T-cell (primary cell): ENCODE measurements around the gene TEAD3. TPM values are rescaled to one million over a fixed set of nuclear protein-coding genes. Genes with fewer than 3 reads are reported as not detected.
A peak's percentile ranks its signal among the peaks of the same experiment; 100 is the strongest.

ENCODE experiments used
- ATAC-seq, 4 experiments: fragments of 200-7000 bp in 3 of 4; fragments of 150-1000 bp in 1 of 4; cut with Tn5 transposase; replicated peaks in 1 of 4; 1 replicate in 3 of 4; 2 replicates in 1 of 4; pipeline ENCODE4 v1.10.0; 2021; ENCODE audit warnings: moderate library complexity in 3 of 4, mild to moderate bottlenecking in 2 of 4, moderate number of reproducible peaks in 1 of 4
- CTCF ChIA-PET, 2 donors: fragments of 300-600 bp; sonication (Branson Sonifier 250); formaldehyde crosslinking; loops; one replicate each; lab custom pipeline; 2022; ENCODE audit warnings: antibody characterized with exemption in 2 of 2; lab: Charles Lee
- POLR2A ChIA-PET, 2 donors: fragments of 300-600 bp; sonication (Branson Sonifier 250); formaldehyde crosslinking; loops; one replicate each; lab custom pipeline; 2022; ENCODE audit warnings: antibody characterized with exemption in 2 of 2; lab: Charles Lee
- DNase-seq, 35 experiments: peaks; one replicate each; pipeline versions ENCODE4 v3.0.0 to v3.0.0-alpha.2; 2013 to 2023
- H3K27ac ChIP-seq: one replicate; pipeline ENCODE4 v1.5.1; 2013; ENCODE audit warnings: low read length
- H3K27me3 ChIP-seq, 2 experiments: replicated peaks in 1 of 2; 1 replicate in 1 of 2; 2 replicates in 1 of 2; pipeline versions ENCODE4 v1.6.1 to v1.7.0; 2013; ENCODE audit warnings: low read length in 1 of 2, mixed read lengths in 1 of 2; ENCODE audit not compliant: control insufficient read depth in 2 of 2, insufficient read depth in 2 of 2; ENCODE audit errors: extremely low read depth in 1 of 2
- H3K36me3 ChIP-seq, 2 donors: 1 replicate in 1 of 2; 2 replicates in 1 of 2; pipeline versions ENCODE4 v1.6.1 to v1.7.0; 2013; ENCODE audit warnings: low read length in 1 of 2; ENCODE audit not compliant: control insufficient read depth in 2 of 2, insufficient read depth in 1 of 2; ENCODE audit errors: extremely low read depth in 1 of 2
- H3K4me1 ChIP-seq, 2 experiments: 1 replicate in 1 of 2; 2 replicates in 1 of 2; pipeline versions ENCODE4 v1.6.1 to v1.7.0; 2013; ENCODE audit warnings: low read length in 2 of 2, mixed read lengths in 1 of 2; ENCODE audit not compliant: insufficient read depth in 2 of 2, control insufficient read depth in 1 of 2; ENCODE audit errors: extremely low read depth in 1 of 2
- H3K4me3 ChIP-seq, 2 donors: 1 replicate in 1 of 2; 2 replicates in 1 of 2; pipeline versions ENCODE4 v1.5.1 to v1.7.0; 2013; ENCODE audit warnings: mild to moderate bottlenecking in 2 of 2, low read length in 1 of 2, moderate library complexity in 1 of 2; ENCODE audit not compliant: control insufficient read depth in 1 of 2; ENCODE audit errors: extremely low read depth in 1 of 2
- H3K9me3 ChIP-seq: 2 replicates; pipeline ENCODE4 v1.7.0; 2013
- H3K27ac Mint-ChIP-seq, 2 donors: one replicate each; pipeline ENCODE4 v1.8.0; 2020 to 2021; ENCODE audit warnings: mild to moderate bottlenecking in 2 of 2, mixed read lengths in 2 of 2
- H3K27me3 Mint-ChIP-seq, 2 donors: one replicate each; pipeline ENCODE4 v1.8.0; 2021 to 2022; ENCODE audit warnings: mixed read lengths in 2 of 2
- H3K36me3 Mint-ChIP-seq: one replicate; pipeline ENCODE4 v1.8.0; 2021; ENCODE audit warnings: mixed read lengths
- H3K4me1 Mint-ChIP-seq, 3 donors: one replicate each; pipeline ENCODE4 v1.8.0; 2020 to 2022; ENCODE audit warnings: mixed read lengths in 3 of 3, mild to moderate bottlenecking in 1 of 3
- H3K4me3 Mint-ChIP-seq, 3 donors: one replicate each; pipeline ENCODE4 v1.8.0; 2020 to 2022; ENCODE audit warnings: mild to moderate bottlenecking in 3 of 3, mixed read lengths in 3 of 3, moderate library complexity in 3 of 3
- H3K9me3 Mint-ChIP-seq, 3 donors: one replicate each; pipeline ENCODE4 v1.8.0; 2020 to 2022; ENCODE audit warnings: mixed read lengths in 3 of 3
- WGBS: methylation state at CpG from one replicate; pipeline ENCODE4 v1.1.5; 2013; ENCODE audit warnings: missing lambda C conversion rate; ENCODE audit not compliant: insufficient coverage; 5-methylcytosine and 5-hydroxymethylcytosine counted together
- total RNA-seq, 35 experiments: library from RNA in 6 of 35; stranded (reverse) in 6 of 35; fragments of 120-200 nt in 1 of 35; gene quantifications; one replicate each; pipeline versions ENCODE4 v1.2.1 to v1.2.4 and lab custom pipeline; 2013 to 2026

Gene TEAD3
- total RNA-seq, 5 donors from 2014 or later (not counting 1 experiment from before 2014, with no cell fraction given) = 0.26 to 0.53 (median 0.41) TPM; not detected in 2

GRCh38 chr6:35497571-35498421, 917 bp upstream of the TEAD3 start:
- peak overlapping the region; percentile 73 to 81 (median 74) for H3K4me3 Mint-ChIP-seq
- ChIA-PET CTCF (interaction anchor here in 1 of 2 donors (0.6 kb wide), 2 partner anchors 35 to 182 kb away, joined by 4 to 5 read pairs; no protein-coding TSS in a partner anchor), POLR2A (interaction anchor here in 1 of 2 donors (0.6 kb wide), 1 partner anchor 11 kb away, joined by 3 read pairs; no protein-coding TSS in a partner anchor)
- Histone ChIP-seq H3K27ac (no peak overlapping the region), H3K36me3 (no peaks in the 10 kb centered on the region), H3K27me3 (peaks cover 0 to 37% of the 10 kb centered on the region in 2 experiments), H3K4me1 (peaks cover 0 to 27% of the 10 kb centered on the region in 2 experiments), H3K4me3 (peak overlapping the region; percentile 58 to 79), H3K9me3 (no peaks in the 10 kb centered on the region)
- no peaks in the 10 kb centered on the region for H3K9me3 Mint-ChIP-seq
- no peak overlapping the region for H3K27ac Mint-ChIP-seq
- ATAC-seq (peak; percentile 17 to 43 (median 34)), DNase-seq (peak in 26 of 35 experiments; percentile 14 to 50 (median 30))
- H3K4me1 Mint-ChIP-seq = peaks cover 14 to 20% (median 16%) of the 10 kb centered on the region in 3 donors
- H3K27me3 Mint-ChIP-seq = peaks cover 0 to 26% of the 10 kb centered on the region in 2 donors
- H3K36me3 Mint-ChIP-seq = no peaks in the 10 kb centered on the region
- WGBS = 14% methylated on average over 55 of the region's 77 CpGs

DNA sequence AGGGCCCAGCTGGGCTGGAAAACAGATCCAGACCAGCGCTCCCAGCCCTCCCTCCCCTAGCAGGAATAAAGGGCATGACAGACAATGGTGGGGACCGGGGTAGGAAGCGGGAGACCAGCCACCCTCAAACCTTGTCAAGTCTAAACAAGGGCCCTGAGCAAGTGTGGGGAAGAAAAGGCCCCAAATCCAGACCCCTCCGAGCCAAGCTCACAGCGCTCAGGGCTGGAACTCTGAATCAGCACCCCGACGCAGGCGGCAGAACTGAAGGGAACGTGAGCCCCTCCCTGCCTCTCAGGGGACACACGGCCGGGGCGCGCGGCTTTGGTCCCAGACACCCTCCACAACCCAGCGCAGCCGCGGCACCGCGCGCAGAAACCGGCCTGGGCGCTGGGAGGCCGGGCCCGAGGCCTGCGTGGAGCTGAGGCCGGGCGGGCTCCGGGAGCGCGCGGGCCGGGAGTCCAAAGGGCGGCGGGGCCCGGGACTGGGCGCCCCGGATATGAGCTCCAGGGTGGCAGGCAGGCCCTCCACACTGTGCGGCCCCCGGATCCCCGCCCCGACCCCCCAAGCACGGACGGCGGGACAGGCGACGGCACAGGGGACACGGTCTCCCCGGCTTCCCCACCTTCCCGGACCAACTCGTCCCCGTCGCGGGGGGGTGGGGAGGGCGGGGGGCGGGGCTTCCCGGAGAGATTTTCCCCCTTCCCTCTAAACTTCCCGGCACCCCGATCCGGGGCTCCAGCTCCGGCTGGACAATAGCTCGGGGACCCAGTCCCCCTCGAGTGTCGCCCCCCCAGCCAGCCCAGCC, 641 bp downstream of the TEAD3 start:
- Histone ChIP-seq H3K27ac (no peak overlapping the region), H3K4me3 (peak overlapping the region in 1 of 2 donors; percentile 30), H3K9me3 (no peaks in the 10 kb centered on the region), H3K27me3 (peaks cover 0 to 31% of the 10 kb centered on the region in 2 experiments), H3K4me1 (peaks cover 0 to 27% of the 10 kb centered on the region in 2 experiments), H3K36me3 (no peaks in the 10 kb centered on the region)
- no peaks in the 10 kb centered on the region for H3K9me3 Mint-ChIP-seq
- 81% methylated on average over 14 of the region's 63 CpGs for WGBS
- no peaks in the 10 kb centered on the region for H3K36me3 Mint-ChIP-seq
- peak in 3 of 35 experiments; percentile 8 to 22 (median 13) for DNase-seq
- H3K27me3 Mint-ChIP-seq = peaks cover 0 to 16% of the 10 kb centered on the region in 2 donors
- CTCF ChIA-PET = interaction anchor here in 1 of 2 donors (0.7 kb wide), 1 partner anchor 169 kb away, joined by 5 read pairs; no protein-coding TSS in a partner anchor
- POLR2A ChIA-PET = no interaction called here
- H3K4me3 Mint-ChIP-seq = peak overlapping the region; percentile 66 to 77 (median 70)
- no peak overlapping the region for H3K27ac Mint-ChIP-seq
- ATAC-seq = peak in 1 of 4 experiments; percentile 3
- peaks cover 19 to 22% (median 21%) of the 10 kb centered on the region in 3 donors for H3K4me1 Mint-ChIP-seq

- no peaks in the 10 kb centered on the region for H3K36me3 Mint-ChIP-seq
- no peaks in the 10 kb centered on the region for H3K9me3 ChIP-seq
- WGBS = 100% methylated on average over 6 of the region's 9 CpGs
- POLR2A ChIA-PET = no interaction called here
- H3K9me3 Mint-ChIP-seq = no peaks in the 10 kb centered on the region
- H3K27me3 ChIP-seq = peaks cover 0 to 24% of the 10 kb centered on the region in 2 experiments
- H3K36me3 ChIP-seq = no peaks in the 10 kb centered on the region
- H3K4me1 Mint-ChIP-seq = peaks cover 22 to 27% (median 23%) of the 10 kb centered on the region in 3 donors
- peak overlapping the region in 1 of 2 donors; percentile 66 for H3K27ac Mint-ChIP-seq
- DNase-seq = no peak
- H3K27me3 Mint-ChIP-seq = peaks cover 0 to 11% of the 10 kb centered on the region in 2 donors
- no peak overlapping the region for H3K4me3 ChIP-seq
- ATAC-seq = no peak
- CTCF ChIA-PET = interaction anchor here in 1 of 2 donors (0.6 kb wide), 1 partner anchor 84 kb away, joined by 4 read pairs; no protein-coding TSS in a partner anchor
- H3K27ac ChIP-seq = no peak overlapping the region
- peaks cover 0 to 27% of the 10 kb centered on the region in 2 experiments for H3K4me1 ChIP-seq
- H3K4me3 Mint-ChIP-seq = peak overlapping the region; percentile 66 to 77 (median 70)
Observed at GRCh38 chr6:35495258-35496035, 1.4 kb downstream of the TEAD3 start.

DNA sequence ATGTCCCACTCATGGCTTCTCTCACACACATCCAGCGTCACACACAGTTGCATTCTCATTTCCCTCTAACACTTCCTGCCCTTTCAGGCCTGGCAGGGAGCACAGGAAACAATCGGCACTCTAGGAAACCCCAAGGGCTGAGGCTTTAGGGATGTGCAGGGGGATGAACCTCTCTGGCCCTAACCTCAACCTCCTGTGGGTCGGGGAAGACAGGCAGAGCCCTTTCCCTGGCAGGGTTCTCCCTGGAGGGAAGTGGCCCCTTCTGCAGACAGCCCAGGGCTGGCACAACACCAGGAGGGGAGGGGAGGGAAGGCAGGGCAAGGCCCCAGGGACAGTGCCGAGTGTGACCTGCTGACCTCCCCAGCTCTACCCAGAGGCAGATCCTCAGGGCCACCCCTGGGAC, 2.7 kb downstream of the TEAD3 start:
- ATAC-seq (no peak), DNase-seq (peak in 1 of 35 experiments; percentile 21)
- Mint-ChIP-seq H3K27me3 (peaks cover 0 to 5% of the 10 kb centered on the region in 2 donors), H3K4me1 (peaks cover 22 to 28% (median 23%) of the 10 kb centered on the region in 3 donors), H3K36me3 (no peaks in the 10 kb centered on the region), H3K27ac (peak overlapping the region; percentile 2 to 4), H3K9me3 (no peaks in the 10 kb centered on the region), H3K4me3 (no peak overlapping the region)
- Histone ChIP-seq H3K27me3 (peaks cover 0 to 16% of the 10 kb centered on the region in 2 experiments), H3K4me3 (no peak overlapping the region), H3K27ac (no peak overlapping the region), H3K4me1 (peaks cover 0 to 27% of the 10 kb centered on the region in 2 experiments), H3K36me3 (no peaks in the 10 kb centered on the region), H3K9me3 (no peaks in the 10 kb centered on the region)
- no CpG with 5 or more reads among the region's 4 CpGs for WGBS
- ChIA-PET POLR2A (interaction anchor here in 1 of 2 donors (0.5 kb wide), 1 partner anchor 1186 kb away, joined by 6 read pairs; no protein-coding TSS in a partner anchor), CTCF (no interaction called here)

- H3K27ac ChIP-seq = no peak overlapping the region
- DNase-seq (no peak), ATAC-seq (no peak)
- 73% methylated on average over 24 of the region's 28 CpGs for WGBS
- Mint-ChIP-seq H3K36me3 (no peaks in the 10 kb centered on the region), H3K27ac (peak overlapping the region in 1 of 2 donors; percentile 4), H3K4me3 (no peak overlapping the region), H3K27me3 (peaks cover 0 to 2% of the 10 kb centered on the region in 2 donors), H3K9me3 (no peaks in the 10 kb centered on the region), H3K4me1 (peaks cover 18 to 23% (median 19%) of the 10 kb centered on the region in 3 donors)
- H3K4me1 ChIP-seq = peaks cover 0 to 23% of the 10 kb centered on the region in 2 experiments
- CTCF ChIA-PET = no interaction called here
- no peaks in the 10 kb centered on the region for H3K36me3 ChIP-seq
- H3K4me3 ChIP-seq = no peak overlapping the region
- no peaks in the 10 kb centered on the region for H3K9me3 ChIP-seq
- POLR2A ChIA-PET = no interaction called here
- H3K27me3 ChIP-seq = peaks cover 0 to 9% of the 10 kb centered on the region in 2 experiments
Observed at GRCh38 chr6:35493307-35493983, 3.4 kb downstream of the TEAD3 start.
